SU-DHL-6 (cell line): ENCODE measurements around the gene MRGPRF.

Source experiments
- CTCF ChIP-seq: fragments of 200-600 bp; sonication (generic); IDR thresholded peaks from one replicate; pipeline ENCODE4 v1.5.1; 2017; ENCODE audit warnings: antibody characterized with exemption, mild to moderate bottlenecking, low read length, moderate library complexity; ENCODE audit not compliant: insufficient read depth, poor library complexity, severe bottlenecking
- EZH2phosphoT487 ChIP-seq: fragments of 200-600 bp; sonication (generic), shearing (Covaris generic); conservative IDR thresholded peaks from 2 replicates; pipeline ENCODE4 v1.6.1; 2018; ENCODE audit warnings: mild to moderate bottlenecking, antibody characterized with exemption, low read length, moderate library complexity, mixed read lengths

GRCh38 chr11:68994894-68995285, 18.2 kb downstream of the MRGPRF start:
- TF ChIP-seq CTCF (no peak), EZH2phosphoT487 (no peak)
